DMS53 treated with DMSO at 0.1 percent for 48 hours (cell line): ENCODE results near the gene NPSR1.
"Not testable (repeated sequence)": the region's sequence is repeated elsewhere in the genome, so short reads cannot be mapped to it uniquely, and the experiment has no call there.

ENCODE experiments used
- DNase-seq: peaks from one replicate; lab custom pipeline; 2025; ENCODE audit not compliant: unreplicated experiment; lab: John Stamatoyannopoulos, UW

The NPSR1 gene

GRCh38 chr7:34832020-34832419 lies 174.0 kb downstream of the NPSR1 start:
- no peak for DNase-seq

DNA sequence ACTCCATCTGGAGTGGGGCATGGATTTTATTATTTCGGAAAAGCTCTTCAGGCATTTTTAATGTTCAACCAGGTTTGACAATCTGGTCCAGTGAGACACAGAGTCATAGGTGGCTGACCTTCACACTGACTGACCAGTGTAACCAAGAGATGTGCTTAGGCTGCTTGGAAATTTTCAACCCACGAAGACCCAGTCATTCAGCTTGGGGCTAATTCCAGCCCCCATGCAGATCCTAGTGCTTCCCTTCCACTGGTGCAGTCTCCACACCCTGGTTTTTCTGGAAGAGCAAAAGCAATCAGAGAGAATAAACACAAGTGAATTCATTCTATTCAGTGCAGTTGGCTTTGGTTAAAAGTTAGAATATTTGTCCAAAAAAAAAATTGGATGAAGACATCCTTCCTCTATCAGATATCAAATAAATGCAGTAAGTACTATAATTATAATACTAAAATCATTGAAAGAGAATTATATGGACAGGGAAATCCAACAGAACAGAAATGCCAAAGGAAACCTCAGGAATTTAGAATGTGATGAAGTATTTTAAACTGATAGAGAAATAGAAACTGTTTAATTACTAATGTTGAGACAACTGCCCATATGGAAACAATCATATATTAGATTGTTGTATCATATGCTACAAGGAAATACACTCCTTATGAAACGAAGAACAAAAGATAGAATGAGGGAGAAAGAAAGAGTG lies 178.0 kb downstream of the NPSR1 start:
- no peak for DNase-seq

DNA sequence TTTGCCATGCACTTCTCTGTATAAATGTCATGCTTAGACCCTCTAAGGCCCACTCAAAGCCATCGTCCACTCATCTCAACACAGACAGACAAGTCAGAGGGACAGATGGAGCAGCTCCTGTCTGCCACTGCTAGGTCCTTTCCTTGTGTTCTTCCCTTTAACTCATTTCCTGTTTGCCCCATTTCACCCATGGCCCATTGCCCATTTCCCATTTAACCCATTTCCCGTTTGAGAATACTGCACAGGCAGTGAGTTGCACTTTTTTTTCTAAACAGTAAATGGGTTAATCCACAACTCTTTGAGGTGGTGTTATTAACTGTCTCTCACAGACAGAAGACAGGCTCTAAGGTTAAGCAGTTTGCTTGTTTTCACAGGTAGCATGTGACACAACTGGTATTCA lies 179.3 kb downstream of the NPSR1 start:
- peak; percentile 11 for DNase-seq

GRCh38 chr7:34837801-34838201 lies 179.8 kb downstream of the NPSR1 start:
- no peak for DNase-seq

- DNase-seq = no peak
Measured at GRCh38 chr7:34838329-34838728, 180.3 kb downstream of the NPSR1 start.

DNA sequence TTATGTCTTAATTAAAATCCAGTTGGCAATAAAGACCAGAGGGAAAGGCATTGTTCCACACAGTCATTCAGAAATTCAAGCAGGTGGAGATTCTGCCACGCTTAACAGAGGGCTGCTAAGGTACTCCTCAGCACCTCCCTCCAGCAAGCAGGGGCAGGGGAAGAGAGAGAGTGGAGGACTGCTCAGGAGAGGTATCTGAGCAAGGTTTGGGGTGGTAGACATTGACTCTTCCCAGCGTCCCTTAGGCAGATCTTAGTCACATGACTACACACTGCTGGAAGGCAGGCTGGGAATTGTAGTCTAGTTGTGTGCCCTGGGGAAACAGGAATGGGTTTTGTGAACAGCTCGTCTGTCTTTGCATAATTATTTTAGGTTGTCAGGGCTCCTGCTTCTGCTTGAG lies 181.6 kb downstream of the NPSR1 start:
- DNase-seq = no peak

GRCh38 chr7:34840176-34840785 lies 182.3 kb downstream of the NPSR1 start:
- peak; percentile 55 for DNase-seq

- no peak for DNase-seq
Measured at GRCh38 chr7:34841326-34841725, 183.3 kb downstream of the NPSR1 start.

GRCh38 chr7:34842782-34843181 lies 184.8 kb downstream of the NPSR1 start:
- DNase-seq = no peak

DNA sequence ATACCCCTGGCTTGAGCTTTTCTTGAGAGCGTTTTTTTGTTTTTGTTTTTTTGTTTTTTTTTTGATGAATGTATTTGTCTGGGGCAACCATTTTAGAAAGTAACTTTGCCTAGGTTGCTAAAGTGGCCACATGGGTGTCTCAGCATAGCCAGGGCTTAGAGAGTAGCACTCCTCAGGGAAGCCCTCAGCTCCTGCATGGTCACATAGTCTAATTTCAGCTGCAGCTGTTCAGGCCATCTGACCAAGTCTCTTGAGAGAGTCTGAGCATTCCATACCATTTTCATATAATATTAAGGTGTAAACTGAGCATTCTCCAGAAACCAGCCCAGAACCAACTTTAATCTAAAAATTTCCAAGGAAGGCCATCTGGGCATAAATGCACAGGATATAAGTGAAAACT lies 186.4 kb downstream of the NPSR1 start:
- DNase-seq = no peak

- no peak for DNase-seq
Measured at GRCh38 chr7:34844936-34845665, 187.1 kb downstream of the NPSR1 start.

DNA sequence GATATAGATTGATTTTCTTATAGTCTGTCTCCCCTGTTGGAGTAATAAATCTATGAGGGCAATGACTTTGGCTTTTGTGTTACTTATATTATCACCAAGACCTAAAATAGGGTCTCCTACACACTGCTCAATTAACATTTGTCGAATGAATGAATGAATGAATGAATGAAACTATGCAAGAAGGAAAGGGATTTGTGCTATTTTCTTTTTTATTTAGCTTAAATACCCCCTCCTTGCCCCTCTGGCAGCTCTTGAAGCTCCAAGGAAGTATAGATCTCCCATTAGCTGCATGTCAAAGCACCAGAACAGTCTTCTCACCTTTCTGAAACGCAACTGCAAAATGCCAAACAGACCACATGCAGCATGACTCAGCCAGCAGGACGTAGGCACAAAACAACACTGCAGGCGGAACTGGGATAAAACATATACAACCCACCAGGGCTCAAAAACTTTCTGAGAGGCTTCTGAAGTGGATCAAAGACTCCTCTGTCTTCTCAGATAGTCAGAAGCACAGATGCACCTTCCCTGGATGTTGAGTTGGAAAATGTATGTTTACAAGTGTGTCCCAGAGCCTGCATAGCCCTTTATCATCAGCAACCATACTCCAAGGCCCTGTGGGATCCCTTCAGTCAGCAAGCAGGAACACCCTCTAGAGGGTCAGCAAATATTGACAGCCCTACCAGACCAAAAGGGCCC lies 187.8 kb downstream of the NPSR1 start:
- peak; percentile 89 for DNase-seq

DNA sequence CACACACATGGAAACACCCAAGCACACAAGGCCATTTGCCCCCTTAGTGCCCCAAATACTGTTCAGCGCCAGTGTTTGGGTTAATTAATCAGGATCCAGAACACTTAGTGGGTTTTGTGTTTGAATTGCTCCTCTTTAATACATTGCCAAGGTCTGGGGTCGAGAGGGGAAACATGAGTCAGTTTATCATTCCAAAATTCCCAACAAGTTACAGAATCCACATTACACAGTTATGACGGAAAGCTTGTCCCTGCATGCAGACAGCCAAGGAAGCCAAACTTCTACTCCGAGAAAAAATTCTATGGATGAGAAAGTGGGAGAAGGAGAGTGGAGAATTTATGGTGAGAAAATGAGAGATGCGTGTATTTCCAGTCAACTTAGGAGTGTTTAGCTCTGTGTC lies 189.0 kb downstream of the NPSR1 start:
- DNase-seq = no peak

DNA sequence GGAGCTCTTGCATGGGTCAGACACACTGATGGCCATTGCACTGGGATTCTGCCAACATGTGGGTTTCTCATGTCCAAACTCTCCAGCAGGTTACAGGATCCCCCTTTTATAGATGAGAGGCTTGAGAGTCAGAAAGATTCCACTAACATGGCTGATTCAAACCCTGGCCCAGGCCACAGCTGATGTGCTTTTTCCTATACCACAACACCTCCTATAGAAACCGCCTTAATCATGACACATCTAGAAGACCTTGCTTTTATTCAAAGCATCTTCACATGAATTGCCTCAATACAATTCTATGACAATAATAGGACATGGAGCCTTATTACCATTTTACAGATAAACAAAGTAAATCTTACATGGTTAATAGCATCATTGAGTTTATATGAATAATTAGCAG lies 190.7 kb downstream of the NPSR1 start:
- DNase-seq = no peak

GRCh38 chr7:34849163-34849960 lies 191.3 kb downstream of the NPSR1 start:
- DNase-seq = no peak

DNA sequence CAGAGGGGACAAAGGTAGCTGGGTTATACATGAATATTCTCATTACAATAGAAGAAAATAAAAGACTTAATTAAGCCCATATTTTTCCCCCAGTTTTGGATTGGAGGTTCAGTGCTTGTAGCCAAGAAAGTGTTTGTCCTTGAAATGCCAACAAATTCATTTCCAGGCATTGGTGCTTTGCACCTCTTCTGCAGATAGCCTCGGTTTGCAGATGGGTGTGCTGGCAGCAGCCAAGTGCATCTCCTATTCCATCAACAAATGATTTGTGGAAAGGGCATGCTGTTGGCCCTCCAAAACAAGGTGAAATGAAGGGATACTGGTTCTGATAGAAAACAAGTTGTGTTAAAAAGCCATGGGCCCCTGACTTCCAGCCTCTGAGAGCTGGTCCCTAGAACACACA lies 192.0 kb downstream of the NPSR1 start:
- no peak for DNase-seq

DNA sequence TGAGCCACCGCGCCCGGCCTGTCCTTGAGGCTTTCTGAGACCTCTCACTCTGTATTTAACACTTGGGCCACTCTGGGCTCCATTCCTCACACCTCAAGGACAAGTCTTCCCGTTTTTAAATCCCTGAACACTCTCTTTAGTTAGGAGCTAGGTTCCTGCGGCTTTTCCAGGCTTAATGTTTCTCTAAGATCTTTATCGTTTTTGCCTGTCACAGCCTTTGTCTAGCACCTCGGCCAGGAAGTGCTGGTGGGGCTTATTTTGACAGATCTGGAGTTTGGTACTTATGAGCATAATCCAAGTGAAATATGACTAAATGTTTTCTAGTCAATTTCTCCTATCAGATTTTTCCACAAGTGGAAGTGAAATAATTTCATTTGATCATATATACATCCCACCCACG lies 192.7 kb downstream of the NPSR1 start:
- no peak for DNase-seq

DNA sequence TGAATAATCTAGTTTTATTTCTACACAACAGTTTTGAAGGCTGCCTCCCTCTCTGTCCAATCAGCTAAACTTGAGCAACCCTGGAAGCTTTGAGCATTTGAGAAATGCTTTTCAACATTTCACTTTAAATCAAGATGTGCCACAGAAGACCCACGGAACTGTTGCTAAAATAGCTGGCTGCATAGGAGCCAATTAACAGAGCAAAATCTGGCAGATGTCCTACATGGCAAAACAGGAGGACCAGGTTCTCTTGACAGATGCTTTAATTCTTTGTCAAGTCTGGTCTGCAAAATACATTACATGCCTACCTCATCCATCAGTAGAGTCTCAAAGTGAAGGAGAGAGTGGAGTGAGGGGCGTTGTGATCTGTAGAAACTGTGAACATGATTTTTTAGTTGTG lies 193.4 kb downstream of the NPSR1 start:
- DNase-seq = no peak

GRCh38 chr7:34858444-34858843 lies 200.4 kb downstream of the NPSR1 start:
- DNase-seq = not testable (repeated sequence)

GRCh38 chr7:34859281-34859680 lies 201.3 kb downstream of the NPSR1 start:
- not testable (repeated sequence) for DNase-seq

- not testable (repeated sequence) for DNase-seq
Measured at GRCh38 chr7:34866222-34866621, 208.2 kb downstream of the NPSR1 start.
